IPS-15b (cell line): ENCODE data around the gene ARSI.

Experiments used
- H3K27me3 ChIP-seq: one replicate; pipeline ENCODE4 v1.6.1; 2013; ENCODE audit warnings: low read length; ENCODE audit not compliant: control insufficient read depth, insufficient read depth
- H3K36me3 ChIP-seq: one replicate; pipeline ENCODE4 v1.6.1; 2013; ENCODE audit warnings: low read length; ENCODE audit not compliant: control insufficient read depth, insufficient read depth
- H3K4me1 ChIP-seq: one replicate; pipeline ENCODE4 v1.6.1; 2013; ENCODE audit warnings: mild to moderate bottlenecking, low read length; ENCODE audit not compliant: control insufficient read depth, insufficient read depth
- H3K4me3 ChIP-seq: one replicate; pipeline ENCODE4 v1.5.1; 2013; ENCODE audit warnings: low read depth, low read length
- H3K9ac ChIP-seq: one replicate; pipeline ENCODE4 v1.6.1; 2013; ENCODE audit warnings: low read depth, mild to moderate bottlenecking, low read length
- H3K9me3 ChIP-seq: one replicate; pipeline ENCODE4 v1.6.1; 2013; ENCODE audit warnings: mild to moderate bottlenecking, low read length; ENCODE audit not compliant: control insufficient read depth, insufficient read depth

ARSI gene

DNA sequence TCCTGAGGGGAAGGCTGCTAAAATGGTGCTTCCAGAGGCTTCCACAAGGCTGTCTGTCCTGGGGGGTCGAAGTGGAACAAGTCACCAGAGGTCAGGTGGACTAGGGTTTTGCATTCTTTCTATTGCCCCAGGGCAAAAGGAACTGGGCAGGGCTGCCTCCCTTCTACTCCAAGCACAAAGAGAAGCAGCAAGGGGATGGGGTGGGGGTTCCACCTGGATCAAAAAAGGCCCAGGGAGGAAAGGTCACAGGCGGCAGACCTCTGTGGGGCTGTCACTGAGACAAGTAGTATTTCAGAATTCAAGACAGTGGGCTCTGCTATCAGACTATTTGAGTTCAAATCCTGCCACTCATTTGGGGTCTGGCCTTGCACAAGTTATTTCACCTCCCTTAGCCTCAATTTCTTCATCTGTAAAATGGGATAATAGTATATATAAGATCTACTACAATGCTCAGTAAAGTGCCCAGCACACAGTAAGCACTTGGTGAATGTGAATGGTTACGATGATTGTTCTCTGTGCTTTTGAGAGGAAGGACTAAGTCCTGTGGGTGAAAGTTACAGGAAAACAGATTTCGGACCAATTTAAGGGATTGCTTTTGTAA is 1.9 kb upstream of the ARSI start:
- peaks cover 20% of the 10 kb centered on the region for H3K4me1 ChIP-seq
- H3K9me3 ChIP-seq = no peaks in the 10 kb centered on the region
- H3K4me3 ChIP-seq = no peak overlapping the region
- no peak overlapping the region for H3K9ac ChIP-seq
- H3K27me3 ChIP-seq = peaks cover 10% of the 10 kb centered on the region
- H3K36me3 ChIP-seq = no peaks in the 10 kb centered on the region

DNA sequence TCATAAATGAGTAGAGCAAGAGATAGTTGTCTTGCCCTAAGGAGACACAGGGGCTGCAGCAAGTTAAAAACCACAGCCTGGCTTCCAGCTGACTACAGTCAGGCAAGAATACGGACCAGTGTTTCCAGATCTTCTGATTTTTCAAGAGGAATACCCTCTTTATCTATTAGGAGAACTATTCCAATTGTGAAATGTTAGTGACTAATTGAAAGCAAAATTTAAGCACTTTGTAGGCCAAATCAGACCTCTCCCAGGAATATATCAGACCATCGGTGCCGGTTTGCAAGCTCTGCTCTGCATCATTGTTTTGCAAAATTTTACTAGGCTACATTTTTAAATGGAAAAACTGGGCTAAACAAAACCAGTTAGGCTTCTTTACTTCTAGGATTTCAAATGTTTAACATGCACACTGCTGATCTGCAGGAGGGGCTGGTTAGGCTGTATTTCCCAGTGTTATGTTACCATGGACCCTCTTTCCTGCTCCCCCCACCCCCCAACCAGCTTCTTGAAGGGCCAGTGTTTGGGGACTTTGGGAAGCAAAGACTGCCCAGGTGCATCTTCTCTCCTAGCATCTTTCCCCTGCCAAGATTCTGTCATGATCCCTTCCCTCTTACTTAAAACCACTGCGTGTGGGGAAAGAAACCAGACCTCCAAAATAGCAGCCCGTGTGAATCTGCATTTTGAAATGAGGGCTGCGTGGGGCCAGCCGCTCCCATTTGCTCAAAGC is 1.1 kb upstream of the ARSI start:
- H3K4me1 ChIP-seq = peaks cover 20% of the 10 kb centered on the region
- peaks cover 10% of the 10 kb centered on the region for H3K27me3 ChIP-seq
- no peaks in the 10 kb centered on the region for H3K9me3 ChIP-seq
- peak overlapping the region; percentile 64 for H3K4me3 ChIP-seq
- no peak overlapping the region for H3K9ac ChIP-seq
- no peaks in the 10 kb centered on the region for H3K36me3 ChIP-seq

DNA sequence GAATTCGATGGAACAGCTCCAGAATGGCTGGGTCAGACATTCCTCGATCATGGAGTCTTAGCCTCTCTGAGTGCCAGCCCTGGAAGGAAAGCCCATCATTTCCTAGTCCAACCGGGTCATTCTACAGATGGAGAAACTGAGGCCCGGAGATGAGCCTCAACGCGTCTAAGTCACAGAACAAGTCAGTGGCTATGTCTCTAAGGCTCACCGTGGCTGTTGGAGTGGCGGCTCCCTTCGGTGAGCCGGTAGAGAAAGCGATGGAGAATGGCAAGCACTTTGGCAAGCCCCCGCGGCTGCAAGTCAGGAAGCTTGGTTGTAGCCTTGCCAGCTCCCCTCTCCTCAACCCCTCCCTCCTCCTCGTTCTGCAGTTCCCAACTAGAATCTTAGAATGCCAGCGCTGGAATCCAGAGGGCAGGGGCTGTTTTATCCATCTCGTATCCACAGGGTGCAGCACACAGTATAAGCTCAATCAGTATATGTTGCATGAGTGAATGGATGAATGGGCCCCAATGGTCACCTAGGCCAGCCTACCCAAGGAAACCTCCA is 438 bp upstream of the ARSI start:
- Histone ChIP-seq H3K27me3 (peaks cover 10% of the 10 kb centered on the region), H3K9me3 (no peaks in the 10 kb centered on the region), H3K9ac (no peak overlapping the region), H3K36me3 (no peaks in the 10 kb centered on the region), H3K4me1 (peaks cover 20% of the 10 kb centered on the region), H3K4me3 (peak overlapping the region; percentile 64)

DNA sequence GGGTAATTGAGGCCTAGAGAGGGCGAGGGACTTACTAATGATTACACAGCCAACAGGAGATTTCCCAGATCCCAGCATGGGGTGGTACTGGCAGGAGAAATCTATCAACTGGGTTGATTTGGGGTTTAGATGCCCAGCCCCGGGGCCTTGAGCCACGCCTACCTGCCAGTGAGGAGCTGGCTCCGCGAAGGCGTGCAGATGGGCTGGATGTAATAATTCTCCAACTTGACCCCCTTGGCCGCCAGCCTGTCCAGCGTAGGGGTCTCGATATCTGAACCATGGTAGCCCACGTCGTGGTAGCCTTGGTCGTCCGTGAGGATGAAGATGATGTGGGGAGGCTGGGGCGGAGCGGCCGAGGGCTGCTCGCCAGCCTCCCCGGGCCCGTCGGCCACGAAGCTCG is 804 bp downstream of the ARSI start:
- H3K9ac ChIP-seq = no peak overlapping the region
- H3K36me3 ChIP-seq = no peaks in the 10 kb centered on the region
- peaks cover 20% of the 10 kb centered on the region for H3K4me1 ChIP-seq
- no peaks in the 10 kb centered on the region for H3K9me3 ChIP-seq
- peaks cover 10% of the 10 kb centered on the region for H3K27me3 ChIP-seq
- peak overlapping the region; percentile 64 for H3K4me3 ChIP-seq

DNA sequence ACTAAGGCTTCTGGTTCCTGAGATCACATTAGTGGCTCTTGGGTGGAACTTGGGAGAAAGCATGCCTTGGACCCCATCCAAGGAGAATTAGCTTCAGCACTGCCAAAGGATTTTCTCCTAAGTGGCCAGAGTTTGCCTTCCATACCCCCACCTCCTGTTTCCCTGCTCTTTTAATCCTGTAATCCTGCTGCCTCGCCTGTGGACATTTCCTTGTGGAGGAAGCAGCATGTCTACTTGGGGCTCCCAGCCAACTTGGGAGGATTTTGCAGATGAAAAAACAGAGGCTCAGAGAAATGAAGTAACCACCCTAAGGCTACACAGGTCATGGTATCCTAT is 1.6 kb downstream of the ARSI start:
- H3K9me3 ChIP-seq = no peaks in the 10 kb centered on the region
- no peak overlapping the region for H3K9ac ChIP-seq
- H3K27me3 ChIP-seq = peaks cover 10% of the 10 kb centered on the region
- H3K4me3 ChIP-seq = no peak overlapping the region
- no peaks in the 10 kb centered on the region for H3K36me3 ChIP-seq
- peaks cover 20% of the 10 kb centered on the region for H3K4me1 ChIP-seq

DNA sequence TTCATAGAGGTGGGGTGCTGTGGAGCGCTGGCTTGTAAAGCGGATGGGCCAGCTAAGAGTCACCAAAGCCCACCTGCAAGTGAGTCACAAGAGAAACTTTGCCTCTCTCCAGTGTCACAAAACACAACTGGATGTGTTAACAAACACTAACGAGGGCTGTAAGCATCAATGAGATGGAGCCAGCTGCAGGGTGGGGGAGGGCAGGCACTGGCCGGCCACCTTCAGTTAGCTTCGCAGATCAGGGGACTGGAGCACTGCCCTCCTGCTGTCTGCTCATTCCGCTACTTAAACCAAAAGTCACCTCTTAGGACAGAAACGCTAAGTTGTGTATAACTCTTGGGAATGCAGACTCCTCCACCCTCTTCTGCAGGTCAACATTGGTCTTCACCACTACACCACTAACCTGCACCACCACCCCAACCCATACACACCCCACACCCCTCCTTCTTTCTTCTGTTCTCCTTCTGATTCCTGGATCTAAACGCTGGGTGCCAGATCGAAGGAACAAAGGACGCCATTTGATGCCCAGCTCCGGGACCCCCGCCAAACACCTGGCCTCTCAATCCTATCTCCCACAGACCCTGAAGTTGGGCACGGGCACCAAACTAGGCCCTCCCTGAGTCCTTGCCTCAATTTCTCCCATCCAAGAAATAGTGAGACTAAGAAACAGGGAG is 2.1 kb downstream of the ARSI start:
- peaks cover 10% of the 10 kb centered on the region for H3K27me3 ChIP-seq
- H3K9ac ChIP-seq = no peak overlapping the region
- H3K4me3 ChIP-seq = no peak overlapping the region
- H3K9me3 ChIP-seq = no peaks in the 10 kb centered on the region
- H3K4me1 ChIP-seq = peaks cover 18% of the 10 kb centered on the region
- no peaks in the 10 kb centered on the region for H3K36me3 ChIP-seq

DNA sequence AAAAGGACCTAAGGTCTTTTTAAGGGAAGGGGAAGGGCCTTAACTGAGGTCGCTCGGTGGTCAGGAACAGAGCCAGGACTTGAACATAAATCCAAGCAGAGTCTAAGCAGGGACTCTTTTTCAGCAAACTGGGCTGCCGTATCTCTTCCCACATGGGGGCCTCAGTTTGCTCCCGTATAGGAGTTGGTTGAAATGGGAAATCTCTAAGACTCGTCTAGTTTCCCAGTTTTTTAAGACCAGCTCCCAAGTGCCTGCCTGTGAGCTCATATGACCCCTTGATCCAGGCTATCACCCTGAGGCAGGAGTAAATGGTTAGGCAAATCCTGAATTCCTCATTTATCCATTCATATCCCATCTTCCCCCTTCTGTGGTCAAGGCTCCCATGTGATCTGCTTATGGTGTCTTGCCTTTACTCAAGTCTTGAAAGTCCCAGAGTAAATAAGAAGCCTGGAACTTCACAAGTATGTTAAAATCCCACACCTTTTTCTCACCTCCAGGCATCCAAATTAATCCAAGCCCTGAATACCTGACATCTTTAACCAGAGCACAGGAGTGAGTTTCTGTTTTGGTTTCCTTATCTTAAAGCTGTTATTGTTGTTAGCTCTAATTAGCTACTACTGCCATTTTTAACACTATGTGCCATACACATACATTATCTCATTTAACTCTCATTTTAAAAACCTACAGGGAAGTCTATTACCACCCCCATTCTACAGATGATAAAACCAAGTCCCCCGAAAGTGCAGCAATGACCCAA is 3.0 kb downstream of the ARSI start:
- H3K4me3 ChIP-seq = no peak overlapping the region
- H3K27me3 ChIP-seq = peaks cover 10% of the 10 kb centered on the region
- no peak overlapping the region for H3K9ac ChIP-seq
- H3K36me3 ChIP-seq = no peaks in the 10 kb centered on the region
- peaks cover 14% of the 10 kb centered on the region for H3K4me1 ChIP-seq
- H3K9me3 ChIP-seq = no peaks in the 10 kb centered on the region

DNA sequence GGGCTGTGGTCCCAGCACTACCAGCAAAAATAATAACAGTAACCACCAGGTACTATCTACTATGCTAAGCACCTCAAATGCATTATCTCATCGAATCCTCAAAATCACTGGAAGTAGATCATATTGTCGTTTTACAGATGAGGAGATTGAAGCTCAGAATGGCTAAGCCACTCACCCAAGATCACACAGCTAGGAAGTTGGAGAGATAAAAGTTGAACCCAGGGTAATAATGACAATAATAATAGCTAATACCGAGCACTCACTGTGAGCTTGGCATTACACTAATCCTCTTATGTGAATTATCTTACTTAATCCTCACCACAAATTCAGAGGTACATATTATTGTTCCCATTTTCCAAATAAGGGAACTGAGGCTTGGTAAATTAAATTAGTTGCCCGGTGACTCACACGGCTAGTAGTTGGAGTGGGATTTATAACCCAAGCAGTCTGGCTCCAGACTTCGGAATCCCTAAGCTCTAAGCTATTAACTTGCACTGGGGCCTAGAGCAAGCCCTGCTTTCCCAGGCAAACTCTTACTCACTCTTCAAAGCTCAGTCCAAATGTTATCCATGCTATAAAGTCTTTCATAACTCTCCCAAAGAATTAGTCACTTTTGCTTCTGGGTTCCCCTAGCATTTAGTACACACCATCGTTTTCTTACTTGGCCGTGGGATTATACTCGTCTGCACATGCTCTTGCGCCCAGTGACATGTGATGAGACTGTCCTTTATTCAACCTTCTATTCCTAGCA is 3.8 kb downstream of the ARSI start:
- peaks cover 9% of the 10 kb centered on the region for H3K4me1 ChIP-seq
- no peaks in the 10 kb centered on the region for H3K36me3 ChIP-seq
- peaks cover 10% of the 10 kb centered on the region for H3K27me3 ChIP-seq
- H3K9me3 ChIP-seq = no peaks in the 10 kb centered on the region
- H3K9ac ChIP-seq = no peak overlapping the region
- no peak overlapping the region for H3K4me3 ChIP-seq

DNA sequence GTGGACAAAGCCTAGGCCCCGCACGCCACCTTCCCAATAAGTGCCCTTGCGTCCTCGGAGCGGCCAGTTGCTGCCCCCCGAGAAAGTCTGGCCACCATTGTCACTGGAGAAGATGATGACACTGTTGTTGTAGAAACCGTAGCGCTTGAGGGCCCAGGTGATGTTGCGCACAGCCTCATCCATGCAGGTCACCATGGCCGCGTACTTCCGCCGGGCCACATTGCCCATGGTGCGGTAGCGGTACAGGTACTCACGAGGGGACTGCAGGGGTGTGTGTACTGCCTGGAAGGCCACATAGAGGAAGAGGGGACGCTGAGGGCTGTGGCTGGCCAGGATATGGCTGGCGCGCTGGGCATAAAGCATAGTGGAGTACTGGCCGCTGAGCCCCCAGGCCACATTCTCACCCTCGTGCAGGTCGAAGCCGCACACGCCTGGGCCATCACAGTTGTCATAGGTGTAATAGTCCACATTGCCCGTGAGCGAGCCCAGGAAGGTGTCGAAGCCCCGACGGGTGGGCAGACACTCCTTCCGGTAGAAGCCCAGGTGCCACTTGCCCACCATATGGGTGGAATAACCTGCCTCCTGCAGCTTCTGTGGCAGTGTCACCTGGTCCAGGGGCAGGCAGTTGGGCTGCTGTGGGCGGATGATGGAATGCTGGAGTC is 4.6 kb downstream of the ARSI start:
- Histone ChIP-seq H3K9me3 (no peaks in the 10 kb centered on the region), H3K4me1 (peaks cover 2% of the 10 kb centered on the region), H3K36me3 (no peaks in the 10 kb centered on the region), H3K27me3 (peaks cover 10% of the 10 kb centered on the region), H3K9ac (no peak overlapping the region), H3K4me3 (no peak overlapping the region)

DNA sequence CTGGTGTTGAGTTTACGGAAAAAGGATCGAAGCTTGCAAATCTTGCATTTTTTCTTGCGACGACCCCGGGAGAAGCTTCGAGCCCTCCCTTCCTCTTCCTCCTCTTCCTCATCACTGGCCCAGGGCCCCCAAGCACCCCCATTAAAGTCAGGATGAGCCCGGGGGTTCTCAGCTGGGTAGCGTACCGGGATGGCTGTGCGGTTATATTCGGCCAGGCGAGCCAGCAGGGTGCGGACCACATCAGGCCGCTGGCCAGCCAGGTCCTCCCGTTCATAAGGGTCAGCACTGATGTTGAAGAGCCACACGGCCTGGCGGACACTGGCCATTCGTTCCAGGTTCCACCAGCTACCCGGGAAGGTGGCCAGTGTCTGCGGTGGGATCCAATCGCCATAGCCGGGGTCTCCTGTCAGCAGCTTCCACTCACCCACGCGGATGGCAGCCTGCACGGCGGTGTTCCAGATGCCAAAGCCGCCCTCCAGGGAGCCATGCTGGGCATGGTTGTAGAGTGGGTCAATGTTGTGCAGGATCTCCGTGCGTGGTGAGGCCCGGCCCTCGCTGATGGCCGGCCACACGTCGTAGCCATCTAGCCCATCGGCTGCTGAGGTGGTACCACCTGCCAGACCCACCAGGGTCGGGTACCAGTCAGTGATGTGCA is 5.3 kb downstream of the ARSI start:
- Histone ChIP-seq H3K9me3 (no peaks in the 10 kb centered on the region), H3K4me3 (no peak overlapping the region), H3K36me3 (no peaks in the 10 kb centered on the region), H3K9ac (no peak overlapping the region), H3K4me1 (no peaks in the 10 kb centered on the region), H3K27me3 (peaks cover 10% of the 10 kb centered on the region)
